Activated CD4-positive, alpha-beta T cell treated with anti-CD3 and anti-CD28 coated beads, Interleukin-2, amount 50 U/mL, for 24 hours (primary cell): ENCODE measurements around the gene ERVFRD-1.
A peak's percentile ranks its signal among the peaks of the same experiment; 100 is the strongest.
"Not testable (repeated sequence)": the region's sequence is repeated elsewhere in the genome, so short reads cannot be mapped to it uniquely, and the experiment has no call there.

Source experiments
- DNase-seq, 2 donors: peaks; one replicate each; pipeline ENCODE4 v3.0.0-alpha.2; 2020; ENCODE audit warnings: low read depth in 1 of 2, low spot score in 1 of 2

Gene ERVFRD-1

GRCh38 chr6:11092668-11093375 lies 18.7 kb downstream of the ERVFRD-1 start:
- DNase-seq, result peak in 1 of 2 donors; percentile 7

GRCh38 chr6:11091141-11091540 lies 20.4 kb downstream of the ERVFRD-1 start:
- DNase-seq, result not testable (repeated sequence)

GRCh38 chr6:11089695-11090094 lies 21.8 kb downstream of the ERVFRD-1 start:
- DNase-seq, result no peak

- not testable (repeated sequence) for DNase-seq
These were observed 24.2 kb downstream of the ERVFRD-1 start for GRCh38 chr6:11087141-11087812.

GRCh38 chr6:11085758-11086435 lies 25.6 kb downstream of the ERVFRD-1 start:
- no peak for DNase-seq

- DNase-seq, result no peak
These were observed 27.6 kb downstream of the ERVFRD-1 start for GRCh38 chr6:11083956-11084355.

- DNase-seq, result no peak
These were observed 28.0 kb downstream of the ERVFRD-1 start for GRCh38 chr6:11083491-11083890.

GRCh38 chr6:11080296-11080695 lies 31.2 kb downstream of the ERVFRD-1 start:
- no peak for DNase-seq

- no peak for DNase-seq
These were observed 33.3 kb downstream of the ERVFRD-1 start for GRCh38 chr6:11078266-11078665.

- no peak for DNase-seq
These were observed 35.0 kb downstream of the ERVFRD-1 start for GRCh38 chr6:11076540-11076939.

- no peak for DNase-seq
These were observed 39.4 kb downstream of the ERVFRD-1 start for GRCh38 chr6:11072101-11072500.

- no peak for DNase-seq
These were observed 41.8 kb downstream of the ERVFRD-1 start for GRCh38 chr6:11069760-11070159.

GRCh38 chr6:11067348-11067747 lies 44.2 kb downstream of the ERVFRD-1 start:
- DNase-seq, result no peak

GRCh38 chr6:11066505-11067347 lies 44.8 kb downstream of the ERVFRD-1 start:
- DNase-seq, result no peak

- no peak for DNase-seq
These were observed 45.9 kb downstream of the ERVFRD-1 start for GRCh38 chr6:11065436-11066202.

- DNase-seq, result no peak
These were observed 46.7 kb downstream of the ERVFRD-1 start for GRCh38 chr6:11064836-11065235.

GRCh38 chr6:11062715-11063114 lies 48.8 kb downstream of the ERVFRD-1 start:
- no peak for DNase-seq

GRCh38 chr6:11062083-11062482 lies 49.4 kb downstream of the ERVFRD-1 start:
- no peak for DNase-seq

GRCh38 chr6:11058406-11058805 lies 53.1 kb downstream of the ERVFRD-1 start:
- no peak for DNase-seq

- no peak for DNase-seq
These were observed 54.7 kb downstream of the ERVFRD-1 start for GRCh38 chr6:11056871-11057270.
